ENCODE results near the gene SAP25. TPM values are rescaled to one million over a fixed set of nuclear protein-coding genes. Genes with fewer than 3 reads are reported as not detected.

SAP25 gene
- total RNA-seq, 4 donors from 2014 or later = 1.5 to 6.2 TPM; not detected in 2

DNA sequence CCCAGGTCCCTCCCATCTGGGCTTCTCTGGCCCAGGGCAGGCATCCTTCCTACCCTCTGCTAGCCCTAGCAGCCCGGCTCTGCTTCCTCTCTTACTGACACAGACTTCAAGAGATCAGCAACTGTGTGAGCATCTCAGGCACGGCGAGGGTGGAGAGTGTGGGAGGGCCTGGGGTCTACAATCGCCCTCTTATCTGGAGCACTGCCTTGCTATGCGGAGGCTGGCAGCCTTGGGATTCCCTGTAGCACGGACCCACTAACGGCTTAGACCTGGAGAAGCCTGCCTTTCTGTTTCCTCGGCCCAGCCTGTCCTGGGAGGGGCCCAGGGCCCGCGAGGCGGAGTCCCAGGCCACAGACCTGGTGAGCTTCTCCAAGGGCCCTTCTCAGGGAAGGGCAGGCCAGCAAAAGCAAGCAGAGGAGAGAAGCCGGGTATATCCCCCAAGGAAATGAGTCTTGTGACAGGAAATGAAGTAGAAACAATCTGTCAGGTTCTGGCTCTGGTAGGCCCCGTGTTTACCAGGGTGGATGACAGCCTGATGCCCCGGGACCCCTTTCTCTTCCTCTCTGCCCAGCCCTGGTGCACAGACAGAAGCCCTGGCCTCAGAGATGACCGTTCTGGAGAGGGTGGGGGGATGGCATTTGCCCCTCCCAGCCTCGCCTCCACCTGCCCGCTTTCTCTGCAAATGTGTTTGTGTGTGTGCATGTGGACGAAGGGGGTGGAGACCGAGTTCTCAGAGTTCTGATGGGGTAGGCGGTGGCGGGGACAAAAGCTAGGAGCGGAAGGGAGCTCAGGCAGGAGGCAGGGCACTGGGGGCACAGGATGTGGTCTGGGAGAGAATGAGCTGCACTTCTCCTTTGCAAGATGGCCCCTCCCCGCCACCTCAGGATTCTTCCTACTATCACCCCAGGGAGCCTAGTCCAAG is 9.7 kb upstream of the SAP25 start:
- Histone ChIP-seq H3K4me1 (peaks cover 36 to 37% of the 10 kb centered on the region in 2 donors), H3K4me3 (replicated peaks in 1 of 3) (peak overlapping the region in 1 of 3 donors; percentile 96), H3K27ac (peak overlapping the region; percentile 97 to 98 (median 98)), H3K36me3 (peaks cover 28 to 34% of the 10 kb centered on the region in 2 donors), H3K9me3 (no peaks in the 10 kb centered on the region), H3K27me3 (no peaks in the 10 kb centered on the region)
- peak; percentile 81 to 83 for DNase-seq
- intact Hi-C loops (cut with DNase I) = no loop called here
- WGBS, 2 donors = 39 to 47% methylated on average over 16 to 22 of the region's 23 CpGs
- no peak for TF ChIP-seq POLR2A (IDR thresholded peaks at IDR 0.05)
- TF ChIP-seq CTCF (IDR thresholded peaks at IDR 0.05) = no peak

DNA sequence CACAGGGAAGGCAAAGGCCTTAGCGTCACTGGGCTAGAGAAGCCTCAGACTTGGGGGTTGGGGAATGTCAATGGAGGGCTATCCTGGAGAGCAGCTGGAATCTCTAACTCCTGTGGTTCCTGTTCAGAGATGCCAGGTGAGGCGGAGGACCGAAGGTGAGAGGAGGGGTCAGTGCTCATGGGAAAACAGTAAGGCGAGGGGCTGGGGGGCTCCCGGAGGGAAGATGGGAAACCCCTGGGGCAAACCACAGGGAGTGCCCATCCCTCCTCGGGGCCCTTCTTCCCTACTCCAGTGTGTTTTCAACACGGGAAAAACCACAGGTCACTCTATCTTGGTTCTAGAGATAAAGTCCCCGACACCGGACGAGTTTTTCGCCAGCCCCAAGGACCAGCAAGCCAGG is 8.9 kb upstream of the SAP25 start:
- WGBS, 2 donors = 69 to 77% methylated on average over 11 of the region's 11 CpGs
- Histone ChIP-seq H3K4me1 (peaks cover 36 to 37% of the 10 kb centered on the region in 2 donors), H3K27ac (peak overlapping the region in 2 of 3 donors; percentile 10 to 37), H3K9me3 (no peaks in the 10 kb centered on the region), H3K36me3 (peaks cover 36 to 41% of the 10 kb centered on the region in 2 donors), H3K4me3 (replicated peaks in 1 of 3) (no peak overlapping the region), H3K27me3 (no peaks in the 10 kb centered on the region)
- no peak for DNase-seq
- intact Hi-C loops (cut with DNase I) = no loop called here
- TF ChIP-seq CTCF (IDR thresholded peaks at IDR 0.05) = no peak
- no peak for TF ChIP-seq POLR2A (IDR thresholded peaks at IDR 0.05)

- H3K4me3 ChIP-seq (replicated peaks in 1 of 3) = no peak overlapping the region
- TF ChIP-seq POLR2A (IDR thresholded peaks at IDR 0.05) (no peak), CTCF (IDR thresholded peaks at IDR 0.05) (no peak)
- H3K4me1 ChIP-seq = peaks cover 34 to 36% of the 10 kb centered on the region in 2 donors
- peak; percentile 92 for DNase-seq
- H3K27me3 ChIP-seq = no peaks in the 10 kb centered on the region
- H3K27ac ChIP-seq = peak overlapping the region in 2 of 3 donors; percentile 10 to 37
- intact Hi-C loops (cut with DNase I) = no loop called here
- peaks cover 41 to 47% of the 10 kb centered on the region in 2 donors for H3K36me3 ChIP-seq
- no peaks in the 10 kb centered on the region for H3K9me3 ChIP-seq
- WGBS, 2 donors = 56 to 60% methylated on average over 1 to 19 of the region's 20 CpGs
Observed at GRCh38 chr7:100582041-100582579, 8.4 kb upstream of the SAP25 start.

DNA sequence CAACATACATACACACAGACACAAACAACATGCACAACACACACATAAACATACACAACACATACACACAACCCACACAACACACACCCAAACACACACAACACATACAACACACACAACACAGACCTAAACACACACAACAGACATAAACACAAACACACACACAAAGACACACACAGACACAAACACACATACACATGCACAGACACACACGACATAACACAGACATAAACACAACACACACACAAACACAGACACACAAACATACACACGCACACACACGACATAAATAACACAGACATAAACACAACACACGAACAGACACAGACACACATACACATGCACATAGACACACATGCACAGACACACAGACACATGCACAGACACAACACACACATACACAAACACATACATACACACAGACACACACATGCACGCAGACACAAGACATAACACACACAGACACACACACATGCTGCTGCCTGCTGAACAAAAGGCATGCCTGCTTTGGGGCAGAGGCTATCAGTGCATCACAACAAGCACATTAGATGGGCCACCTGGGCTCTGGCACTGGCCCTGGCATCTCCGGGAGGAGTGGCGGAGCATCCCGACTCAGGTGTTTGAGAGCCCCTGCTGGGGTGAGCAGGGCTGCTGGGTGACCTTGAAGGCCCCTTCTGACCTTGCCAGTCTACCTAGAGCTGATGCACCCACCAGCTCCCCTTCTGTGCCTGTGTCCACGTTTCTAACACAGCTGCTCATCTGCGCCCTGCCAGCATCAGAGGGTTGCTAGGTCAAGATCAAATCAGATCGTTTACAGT is 7.0 kb upstream of the SAP25 start:
- H3K27me3 ChIP-seq = no peaks in the 10 kb centered on the region
- intact Hi-C loops (cut with DNase I) = no loop called here
- H3K4me1 ChIP-seq = peaks cover 31 to 36% of the 10 kb centered on the region in 2 donors
- 85% methylated on average over 11 of the region's 11 CpGs for WGBS, 2 donors
- no peaks in the 10 kb centered on the region for H3K9me3 ChIP-seq
- no peak for DNase-seq
- no peak overlapping the region for H3K4me3 ChIP-seq (replicated peaks in 1 of 3)
- H3K27ac ChIP-seq = no peak overlapping the region
- H3K36me3 ChIP-seq = peaks cover 54 to 61% of the 10 kb centered on the region in 2 donors
- TF ChIP-seq POLR2A (IDR thresholded peaks at IDR 0.05) = no peak
- no peak for TF ChIP-seq CTCF (IDR thresholded peaks at IDR 0.05)
